IPS DF 6.9 (cell line): Measurements from ENCODE around the gene SRP14.
"Not testable (repeated sequence)": the region's sequence is repeated elsewhere in the genome, so short reads cannot be mapped to it uniquely, and the experiment has no call there.

Source experiments
- DNase-seq: peaks from one replicate; pipeline ENCODE4 v3.0.0-alpha.2; 2013; ENCODE audit warnings: low read depth, low spot score
- H3K27ac ChIP-seq: one replicate; pipeline ENCODE4 v1.5.1; 2013; ENCODE audit warnings: low read length, control low read depth
- H3K27me3 ChIP-seq: 2 replicates; pipeline ENCODE4 v1.6.1; 2013; ENCODE audit warnings: mild to moderate bottlenecking, low read length; ENCODE audit not compliant: control insufficient read depth, insufficient read depth
- H3K36me3 ChIP-seq: 2 replicates; pipeline ENCODE4 v1.6.1; 2013; ENCODE audit warnings: low read length; ENCODE audit not compliant: control insufficient read depth, insufficient read depth
- H3K4me1 ChIP-seq: 2 replicates; pipeline ENCODE4 v1.6.1; 2013; ENCODE audit warnings: low read length; ENCODE audit not compliant: control insufficient read depth, insufficient read depth
- H3K4me3 ChIP-seq: 2 replicates; pipeline ENCODE4 v1.5.1; 2013; ENCODE audit warnings: mild to moderate bottlenecking, low read length
- H3K9me3 ChIP-seq: 2 replicates; pipeline ENCODE4 v1.6.1; 2013; ENCODE audit warnings: low read length, inconsistent platforms; ENCODE audit not compliant: control insufficient read depth, insufficient read depth
- WGBS: extraction: QIAGEN DNeasy Blood & Tissue Kit; methylation state at CpG from one replicate; pipeline ENCODE4 v1.1.7; 2013; ENCODE audit warnings: mixed read lengths, missing lambda C conversion rate; ENCODE audit not compliant: insufficient read length, insufficient coverage; 5-methylcytosine and 5-hydroxymethylcytosine counted together

SRP14 gene

GRCh38 chr15:40038275-40038637 lies 725 bp downstream of the SRP14 start:
- H3K36me3 ChIP-seq, result peaks cover 13% of the 10 kb centered on the region
- peaks cover 2% of the 10 kb centered on the region; the same call in 1 of the 2 replicates for H3K4me1 ChIP-seq
- H3K27me3 ChIP-seq, result no peaks in the 10 kb centered on the region
- DNase-seq, result no peak
- peak overlapping the region; percentile 75 for H3K4me3 ChIP-seq
- WGBS, result no CpG with 5 or more reads among the region's 18 CpGs
- no peak overlapping the region for H3K27ac ChIP-seq
- no peaks in the 10 kb centered on the region for H3K9me3 ChIP-seq

- no peaks in the 10 kb centered on the region for H3K9me3 ChIP-seq
- no CpG with 5 or more reads among the region's 3 CpGs for WGBS
- no peaks in the 10 kb centered on the region for H3K27me3 ChIP-seq
- peaks cover 2% of the 10 kb centered on the region; the same call in 1 of the 2 replicates for H3K4me1 ChIP-seq
- H3K4me3 ChIP-seq, result peak overlapping the region; percentile 75; the same call in 1 of the 2 replicates
- H3K27ac ChIP-seq, result no peak overlapping the region
- no peak for DNase-seq
- peaks cover 15% of the 10 kb centered on the region for H3K36me3 ChIP-seq
Measured at GRCh38 chr15:40037721-40038120, 1.3 kb downstream of the SRP14 start.

GRCh38 chr15:40035182-40035581 lies 3.8 kb downstream of the SRP14 start:
- H3K9me3 ChIP-seq, H3K27ac ChIP-seq, H3K4me3 ChIP-seq, H3K27me3 ChIP-seq, H3K4me1 ChIP-seq, DNase-seq: not testable (repeated sequence)
- H3K36me3 ChIP-seq, result peaks cover 24% of the 10 kb centered on the region
- no CpG with 5 or more reads among the region's 1 CpG for WGBS

GRCh38 chr15:40034186-40034946 lies 4.6 kb downstream of the SRP14 start:
- H3K4me3 ChIP-seq, result no peak overlapping the region
- H3K27ac ChIP-seq, result no peak overlapping the region
- no peak for DNase-seq
- peaks cover 2% of the 10 kb centered on the region; the same call in 1 of the 2 replicates for H3K4me1 ChIP-seq
- no CpG with 5 or more reads among the region's 3 CpGs for WGBS
- no peaks in the 10 kb centered on the region for H3K9me3 ChIP-seq
- no peaks in the 10 kb centered on the region for H3K27me3 ChIP-seq
- H3K36me3 ChIP-seq, result peaks cover 24% of the 10 kb centered on the region

DNA sequence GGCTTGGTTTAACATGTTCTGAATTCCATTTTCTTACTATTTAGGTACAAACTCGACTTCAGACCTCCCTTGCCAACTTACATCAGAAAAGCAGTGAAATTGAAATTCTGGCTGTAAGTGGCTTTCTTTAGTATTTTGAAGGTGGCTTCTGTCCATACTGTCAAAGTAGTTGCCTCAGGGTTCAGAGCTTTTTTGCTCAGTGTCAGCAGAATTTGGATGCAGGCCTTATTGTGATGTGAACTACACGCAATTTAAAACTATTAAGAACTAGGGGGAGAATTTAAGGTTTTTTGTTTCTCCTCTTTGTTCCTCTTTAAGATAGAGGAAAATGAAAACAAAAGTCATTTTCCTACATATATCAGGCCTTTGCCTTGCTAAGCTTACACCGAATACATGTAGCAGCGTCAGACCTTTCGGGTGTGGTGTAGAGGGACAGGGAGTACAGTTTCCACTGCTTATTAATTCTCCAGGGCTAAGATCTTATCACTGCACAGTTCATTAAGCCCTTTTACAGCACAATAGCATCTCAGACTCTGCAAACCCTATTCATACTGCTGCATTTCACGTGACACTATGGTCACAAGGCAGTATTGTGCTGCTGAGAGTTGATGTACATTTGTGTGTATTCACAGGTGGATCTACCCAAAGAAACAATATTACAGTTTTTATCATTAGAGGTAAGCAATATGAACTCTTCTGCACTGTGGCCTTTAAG lies 6.7 kb downstream of the SRP14 start:
- Histone ChIP-seq H3K4me3 (no peak overlapping the region), H3K4me1 (no peaks in the 10 kb centered on the region), H3K36me3 (peaks cover 28% of the 10 kb centered on the region), H3K9me3 (no peaks in the 10 kb centered on the region), H3K27ac (no peak overlapping the region), H3K27me3 (no peaks in the 10 kb centered on the region)
- no peak for DNase-seq
- no CpG with 5 or more reads among the region's 6 CpGs for WGBS

DNA sequence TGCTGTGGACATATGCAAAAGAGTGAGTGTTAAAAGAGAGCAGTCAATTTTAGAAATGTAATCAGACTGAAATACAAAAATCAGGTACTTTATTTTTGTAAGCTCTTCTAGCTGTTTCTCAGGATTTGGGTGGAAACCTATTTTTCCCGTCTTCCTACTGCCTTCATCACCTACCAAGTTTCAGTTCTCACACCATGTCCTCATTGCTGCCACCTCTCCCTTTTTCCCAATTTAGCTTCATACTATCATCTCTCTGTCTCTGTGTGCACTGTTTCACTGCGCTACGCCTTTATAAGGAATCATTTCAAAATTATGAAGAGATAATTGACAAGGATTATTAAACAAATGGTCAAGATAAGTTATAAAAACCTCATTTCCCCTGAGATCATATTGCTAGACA lies 7.7 kb downstream of the SRP14 start:
- Histone ChIP-seq H3K4me3 (no peak overlapping the region), H3K27me3 (no peaks in the 10 kb centered on the region), H3K4me1 (no peaks in the 10 kb centered on the region), H3K36me3 (peaks cover 21% of the 10 kb centered on the region), H3K9me3 (no peaks in the 10 kb centered on the region), H3K27ac (no peak overlapping the region)
- no peak for DNase-seq
- no CpG with 5 or more reads among the region's 3 CpGs for WGBS

DNA sequence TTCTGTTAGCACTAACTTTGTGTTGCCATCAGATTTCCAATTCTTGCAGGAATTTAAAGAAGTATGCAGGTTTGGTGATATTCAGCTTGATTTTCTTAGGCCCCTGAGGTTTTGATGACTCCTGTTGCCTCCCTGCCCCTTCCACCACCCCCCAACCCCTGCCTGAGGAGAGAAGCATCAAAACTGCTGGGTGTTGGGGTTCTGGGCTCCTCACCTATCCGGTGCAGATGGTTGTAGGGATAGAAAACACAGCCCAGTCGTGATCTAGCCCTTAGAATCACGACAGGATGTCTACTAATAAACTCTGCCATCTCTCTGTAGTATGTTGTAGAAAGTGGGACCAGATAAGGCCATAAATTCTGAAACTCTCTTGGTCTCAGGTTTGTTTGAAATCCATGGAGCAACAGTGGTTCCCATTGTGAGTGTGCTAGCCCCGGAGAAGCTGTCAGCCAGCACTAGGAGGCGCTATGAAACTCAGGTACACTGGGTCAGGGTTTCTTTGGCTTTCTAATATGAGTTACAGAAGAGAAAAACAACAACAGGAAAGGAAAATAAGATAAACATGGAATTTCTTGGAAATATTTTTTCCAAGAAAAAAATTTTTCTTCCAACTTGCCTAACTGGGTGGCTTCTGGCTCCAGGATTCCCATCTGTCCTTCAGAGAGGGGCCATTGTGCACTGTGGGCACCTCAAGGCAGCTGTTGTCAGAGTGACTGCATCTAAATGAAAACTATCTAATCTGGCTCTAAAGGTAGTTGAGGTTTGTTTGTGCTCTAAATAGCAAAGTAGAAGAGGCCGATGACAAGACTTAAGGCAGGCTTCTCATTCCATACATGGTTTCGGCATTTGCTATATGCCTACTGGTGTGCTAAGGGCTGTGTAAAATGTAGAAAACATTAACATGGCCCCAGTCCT lies 8.7 kb downstream of the SRP14 start:
- Histone ChIP-seq H3K27me3 (no peaks in the 10 kb centered on the region), H3K4me1 (no peaks in the 10 kb centered on the region), H3K27ac (no peak overlapping the region), H3K36me3 (peaks cover 18% of the 10 kb centered on the region; the same call in 1 of the 2 replicates), H3K4me3 (no peak overlapping the region), H3K9me3 (no peaks in the 10 kb centered on the region)
- no peak for DNase-seq
- WGBS, result no CpG with 5 or more reads among the region's 7 CpGs

- no peak overlapping the region for H3K27ac ChIP-seq
- H3K9me3 ChIP-seq, result no peaks in the 10 kb centered on the region
- no peak overlapping the region for H3K4me3 ChIP-seq
- no peaks in the 10 kb centered on the region for H3K4me1 ChIP-seq
- no CpG with 5 or more reads among the region's 3 CpGs for WGBS
- DNase-seq, result no peak
- peaks cover 14% of the 10 kb centered on the region; the same call in 1 of the 2 replicates for H3K36me3 ChIP-seq
- H3K27me3 ChIP-seq, result no peaks in the 10 kb centered on the region
Measured at GRCh38 chr15:40028853-40029252, 10.1 kb downstream of the SRP14 start.

DNA sequence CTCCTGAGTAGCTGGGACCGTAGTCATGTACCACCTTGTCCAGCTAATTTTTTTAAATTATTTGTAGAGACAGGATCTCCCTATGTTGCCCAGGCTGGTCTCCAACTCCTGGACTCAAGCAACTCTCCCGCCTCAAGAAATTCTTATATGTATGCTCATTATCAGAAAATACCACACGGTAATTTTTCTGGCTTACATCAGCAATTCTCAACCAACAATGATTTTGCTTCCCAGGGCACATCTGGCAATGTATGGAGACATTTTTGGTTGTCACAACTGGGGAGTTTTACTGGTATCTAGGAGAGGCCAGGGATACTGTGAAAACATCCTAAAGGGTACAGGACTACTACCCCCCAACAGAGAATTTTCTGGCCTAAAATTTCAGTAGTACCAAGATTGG lies 10.8 kb downstream of the SRP14 start:
- H3K4me1 ChIP-seq, result no peaks in the 10 kb centered on the region
- no peak for DNase-seq
- no peak overlapping the region for H3K27ac ChIP-seq
- H3K27me3 ChIP-seq, result no peaks in the 10 kb centered on the region
- H3K9me3 ChIP-seq, result no peaks in the 10 kb centered on the region
- WGBS, result no CpG with 5 or more reads among the region's 3 CpGs
- H3K36me3 ChIP-seq, result peaks cover 14% of the 10 kb centered on the region; the same call in 1 of the 2 replicates
- no peak overlapping the region for H3K4me3 ChIP-seq

GRCh38 chr15:40016224-40016865 lies 22.6 kb downstream of the SRP14 start:
- no peaks in the 10 kb centered on the region for H3K4me1 ChIP-seq
- no CpG with 5 or more reads among the region's 4 CpGs for WGBS
- no peak overlapping the region for H3K4me3 ChIP-seq
- H3K9me3 ChIP-seq, result peaks cover 9% of the 10 kb centered on the region
- no peak overlapping the region for H3K27ac ChIP-seq
- no peaks in the 10 kb centered on the region for H3K27me3 ChIP-seq
- DNase-seq, result no peak
- peaks cover 36% of the 10 kb centered on the region for H3K36me3 ChIP-seq
